ENCODE data around the gene ZNF334.

Gene ZNF334

DNA sequence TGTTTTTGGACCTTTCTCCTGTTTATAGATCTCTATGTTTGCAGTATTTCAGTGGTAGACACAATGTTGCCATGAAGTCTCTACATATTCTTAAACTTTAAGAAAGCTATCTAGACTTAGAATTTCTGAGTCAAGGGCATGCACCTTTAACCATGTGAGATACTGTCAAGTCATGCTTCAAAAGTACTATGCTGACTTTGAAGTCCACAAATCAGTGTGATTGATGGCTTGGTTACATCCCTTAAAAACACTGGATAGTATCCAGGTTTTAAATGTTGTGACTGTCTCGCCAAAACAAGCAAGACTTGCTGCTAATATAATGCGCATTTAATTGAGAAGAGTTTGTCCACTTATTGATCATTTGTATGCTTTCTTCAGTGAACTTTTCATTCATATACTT is 30.5 kb downstream of the ZNF334 start:
- Histone ChIP-seq H3K27ac (ENCODE audit: poor library complexity, severe bottlenecking) (no peak overlapping the region), H3K9me3 (ENCODE audit: severe bottlenecking) (no peaks in the 10 kb centered on the region)
- no peak for ATAC-seq (ENCODE audit: low read depth)

GRCh38 chr20:46477640-46478039 is 35.7 kb downstream of the ZNF334 start:
- DNase-seq (ENCODE audit: low spot score) (no peak), ATAC-seq (ENCODE audit: low read depth) (no peak)
- Histone ChIP-seq H3K36me3 (ENCODE audit: low read depth) (no peaks in the 10 kb centered on the region), H3K4me3 (ENCODE audit: severe bottlenecking) (no peak overlapping the region), H3K9me3 (ENCODE audit: severe bottlenecking) (no peaks in the 10 kb centered on the region), H3K27me3 (ENCODE audit: insufficient read depth, poor library complexity, severe bottlenecking) (peaks cover 21% of the 10 kb centered on the region), H3K27ac (ENCODE audit: poor library complexity, severe bottlenecking) (no peak overlapping the region), H3K4me1 (ENCODE audit: insufficient read depth, poor library complexity, severe bottlenecking) (no peaks in the 10 kb centered on the region)
- TF ChIP-seq CTCF (IDR thresholded peaks at IDR 0.05; ENCODE audit: poor library complexity, severe bottlenecking), result no peak

More for the DNA sequence above, 30.5 kb downstream of the ZNF334 start:
- Histone ChIP-seq H3K27me3 (ENCODE audit: insufficient read depth, poor library complexity, severe bottlenecking) (peaks cover 37% of the 10 kb centered on the region), H3K4me3 (ENCODE audit: severe bottlenecking) (no peak overlapping the region), H3K4me1 (ENCODE audit: insufficient read depth, poor library complexity, severe bottlenecking) (peaks cover 7% of the 10 kb centered on the region), H3K36me3 (ENCODE audit: low read depth) (no peaks in the 10 kb centered on the region)
- no peak for TF ChIP-seq CTCF (IDR thresholded peaks at IDR 0.05; ENCODE audit: poor library complexity, severe bottlenecking)
- no peak for DNase-seq (ENCODE audit: low spot score)

DNA sequence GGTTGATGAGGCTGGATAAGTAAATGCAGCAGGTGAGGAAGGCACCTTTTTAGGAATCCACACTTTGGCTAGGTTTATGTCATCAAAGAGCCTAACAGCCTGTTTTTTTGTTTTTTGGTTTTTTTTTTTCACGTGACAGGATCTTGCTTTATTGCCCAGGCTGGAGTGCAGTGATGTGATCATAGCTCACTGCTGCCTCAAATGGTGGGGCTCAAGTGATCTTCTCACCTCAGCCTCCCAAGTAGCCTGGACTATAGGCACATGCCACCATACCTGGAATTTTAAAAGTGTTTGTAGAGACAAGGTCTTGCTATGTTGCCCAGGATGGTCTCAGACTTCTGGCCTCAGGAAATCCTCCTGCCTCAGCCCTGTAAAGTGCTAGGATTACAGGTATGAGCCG is 36.1 kb downstream of the ZNF334 start:
- Histone ChIP-seq H3K4me1 (ENCODE audit: insufficient read depth, poor library complexity, severe bottlenecking) (no peaks in the 10 kb centered on the region), H3K27ac (ENCODE audit: poor library complexity, severe bottlenecking) (no peak overlapping the region), H3K27me3 (ENCODE audit: insufficient read depth, poor library complexity, severe bottlenecking) (peaks cover 21% of the 10 kb centered on the region), H3K4me3 (ENCODE audit: severe bottlenecking) (no peak overlapping the region), H3K9me3 (ENCODE audit: severe bottlenecking) (no peaks in the 10 kb centered on the region), H3K36me3 (ENCODE audit: low read depth) (no peaks in the 10 kb centered on the region)
- no peak for TF ChIP-seq CTCF (IDR thresholded peaks at IDR 0.05; ENCODE audit: poor library complexity, severe bottlenecking)
- no peak for ATAC-seq (ENCODE audit: low read depth)
- no peak for DNase-seq (ENCODE audit: low spot score)

DNA sequence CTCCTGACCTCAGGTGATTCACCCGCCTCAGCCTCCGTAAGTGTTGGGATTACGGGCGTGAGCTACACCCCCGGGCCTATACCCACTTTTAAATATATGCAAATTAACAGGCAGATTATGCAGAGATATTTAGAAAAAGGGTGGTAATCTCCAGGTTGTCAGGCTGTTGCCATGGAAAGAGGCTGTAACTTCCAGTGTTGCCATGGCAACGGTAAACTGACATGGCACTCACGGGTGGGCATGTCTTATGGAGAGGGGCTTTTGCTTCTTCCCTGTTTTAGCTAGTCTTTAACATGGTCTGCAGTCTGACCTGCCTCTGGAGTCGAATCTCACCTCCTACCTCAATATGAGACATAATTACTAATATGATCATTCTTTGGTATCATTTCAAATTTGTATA is 44.9 kb downstream of the ZNF334 start:
- no peaks in the 10 kb centered on the region for H3K36me3 ChIP-seq (ENCODE audit: low read depth)
- H3K4me3 ChIP-seq (ENCODE audit: severe bottlenecking), result no peak overlapping the region
- no peaks in the 10 kb centered on the region for H3K4me1 ChIP-seq (ENCODE audit: insufficient read depth, poor library complexity, severe bottlenecking)
- DNase-seq (ENCODE audit: low spot score) (no peak), ATAC-seq (ENCODE audit: low read depth) (no peak)
- peaks cover 24% of the 10 kb centered on the region for H3K27me3 ChIP-seq (ENCODE audit: insufficient read depth, poor library complexity, severe bottlenecking)
- peak; percentile 16 for TF ChIP-seq CTCF (IDR thresholded peaks at IDR 0.05; ENCODE audit: poor library complexity, severe bottlenecking)
- no peak overlapping the region for H3K27ac ChIP-seq (ENCODE audit: poor library complexity, severe bottlenecking)
- no peaks in the 10 kb centered on the region for H3K9me3 ChIP-seq (ENCODE audit: severe bottlenecking)

DNA sequence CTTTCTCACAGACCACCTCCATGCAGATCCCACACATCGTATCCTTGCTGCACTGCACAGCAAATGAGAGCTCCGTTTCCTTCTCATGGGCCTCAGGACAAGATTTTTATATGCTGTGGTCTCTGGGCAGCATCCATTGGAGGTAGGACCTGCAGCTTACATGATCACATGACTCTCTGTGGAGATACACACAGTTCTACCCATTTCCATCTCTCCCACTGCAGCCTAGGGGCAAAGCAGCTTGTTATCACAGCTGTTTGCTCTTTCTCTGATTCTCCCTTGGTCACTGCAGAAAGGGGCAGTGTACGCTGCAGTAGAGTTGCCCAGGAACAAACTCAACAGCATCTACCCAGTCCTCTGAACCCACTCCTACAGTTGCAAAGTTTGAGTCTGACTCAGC is 48.9 kb downstream of the ZNF334 start:
- Histone ChIP-seq H3K27me3 (ENCODE audit: insufficient read depth, poor library complexity, severe bottlenecking) (peaks cover 19% of the 10 kb centered on the region), H3K9me3 (ENCODE audit: severe bottlenecking) (no peaks in the 10 kb centered on the region), H3K27ac (ENCODE audit: poor library complexity, severe bottlenecking) (no peak overlapping the region), H3K4me1 (ENCODE audit: insufficient read depth, poor library complexity, severe bottlenecking) (no peaks in the 10 kb centered on the region), H3K36me3 (ENCODE audit: low read depth) (no peaks in the 10 kb centered on the region), H3K4me3 (ENCODE audit: severe bottlenecking) (no peak overlapping the region)
- 0 out of 3 replicates have a peak, but pooled peaks have one; percentile 11 for ATAC-seq (ENCODE audit: low read depth)
- no peak for DNase-seq (ENCODE audit: low spot score)
- TF ChIP-seq CTCF (IDR thresholded peaks at IDR 0.05; ENCODE audit: poor library complexity, severe bottlenecking), result no peak

All from RWPE2 (cell line).